Measurements from ENCODE around the gene VWA8.
"Not testable (repeated sequence)": the region's sequence is repeated elsewhere in the genome, so short reads cannot be mapped to it uniquely, and the experiment has no call there.

The VWA8 gene

DNA sequence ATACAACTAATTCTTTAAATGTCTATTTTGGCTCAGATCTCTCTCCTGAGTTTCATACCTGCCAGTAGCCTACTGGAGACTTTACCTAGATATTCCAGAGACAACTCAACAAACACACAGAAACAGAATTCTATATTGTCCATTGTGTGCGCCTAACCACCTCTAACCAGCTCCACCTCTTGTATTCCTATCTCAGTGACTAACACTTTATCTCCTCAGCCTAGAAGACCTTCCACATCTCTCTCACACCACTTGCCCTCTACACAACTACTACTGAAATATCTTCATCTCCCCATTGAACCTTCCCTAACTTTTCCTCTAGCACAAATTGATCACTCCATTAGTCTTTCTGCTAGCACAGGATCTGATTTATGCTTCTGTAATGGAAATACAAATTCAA lies 6.7 kb downstream of the VWA8 start:
- no peaks in the 10 kb centered on the region; a peak in 1 of 22 replicates for H4K20me1 ChIP-seq
- no peak overlapping the region for H3K9ac ChIP-seq
- H3K4me2 ChIP-seq, result no peak overlapping the region
- no peaks in the 10 kb centered on the region for H3K9me3 ChIP-seq (replicated peaks in 1 of 11)
- peaks cover 0 to 3% (median 0%) of the 10 kb centered on the region in 10 experiments; a peak in 3 of 20 replicates for H3K4me1 ChIP-seq
- TF ChIP-seq Cebpa-rat (IDR thresholded peaks at IDR 0.05), result no peak
- H3K27me3 ChIP-seq, result no peaks in the 10 kb centered on the region
- peaks cover 0 to 5% (median 0%) of the 10 kb centered on the region in 11 experiments; a peak in 1 of 22 replicates for H3K36me3 ChIP-seq
- H3K4me3 ChIP-seq, result no peak overlapping the region
- no peak overlapping the region for H3K27ac ChIP-seq

DNA sequence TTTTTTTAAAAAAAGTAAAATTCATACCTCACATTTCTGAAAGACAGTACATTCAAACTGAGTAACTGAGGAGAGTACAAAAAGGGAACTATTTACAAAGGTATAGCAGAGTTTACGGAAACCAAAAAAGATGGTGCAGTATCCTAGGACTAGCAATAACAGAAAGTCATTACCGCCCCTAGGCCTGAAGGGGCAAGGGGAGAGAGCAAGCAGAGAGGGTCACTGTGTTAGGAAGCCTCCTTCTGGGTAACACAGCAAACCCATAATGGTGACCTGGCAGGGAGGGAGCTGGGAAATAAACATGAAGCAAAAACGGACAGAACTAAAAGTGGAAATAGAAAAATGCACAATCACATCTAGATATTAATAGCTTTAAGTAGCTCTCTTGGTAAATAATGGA lies 8.2 kb downstream of the VWA8 start:
- Histone ChIP-seq H3K27me3 (no peaks in the 10 kb centered on the region), H3K4me1 (0 out of 20 replicates have a peak, but pooled peaks cover 0 to 3% (median 0%) of the 10 kb centered on the region in 10 experiments), H3K4me3 (no peak overlapping the region), H3K9me3 (replicated peaks in 1 of 11) (peaks cover 0 to 10% (median 3%) of the 10 kb centered on the region in 11 experiments; a peak in 9 of 22 replicates), H3K9ac (no peak overlapping the region), H3K4me2 (no peak overlapping the region), H3K27ac (no peak overlapping the region), H4K20me1 (no peaks in the 10 kb centered on the region), H3K36me3 (peaks cover 0 to 17% (median 8%) of the 10 kb centered on the region in 11 experiments; a peak in 11 of 22 replicates)
- TF ChIP-seq Cebpa-rat (IDR thresholded peaks at IDR 0.05), result no peak

DNA sequence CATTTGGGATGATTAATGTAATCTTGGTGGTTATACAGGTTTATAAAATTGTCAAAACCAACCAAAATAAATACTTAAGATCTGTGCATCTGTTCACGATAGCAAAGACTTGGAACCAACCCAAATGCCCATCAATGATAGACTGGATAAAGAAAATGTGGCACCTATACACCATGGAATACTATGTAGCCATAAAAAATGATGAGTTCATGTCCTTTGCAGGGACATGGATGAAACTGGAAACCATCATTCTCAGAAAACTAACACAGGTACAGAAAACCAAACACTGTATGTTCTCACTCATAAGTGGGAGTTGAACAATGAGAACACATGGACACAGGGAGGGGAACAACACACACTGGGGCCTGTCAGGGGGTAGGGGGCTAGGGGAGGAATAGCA lies 11.8 kb downstream of the VWA8 start:
- not testable (repeated sequence) for H3K9ac ChIP-seq, H3K27me3 ChIP-seq, H3K27ac ChIP-seq, H3K4me2 ChIP-seq, H4K20me1 ChIP-seq, H3K4me3 ChIP-seq, H3K4me1 ChIP-seq
- peaks cover 7 to 43% (median 28%) of the 10 kb centered on the region in 11 experiments; a peak in 21 of 22 replicates for H3K36me3 ChIP-seq
- H3K9me3 ChIP-seq (replicated peaks in 1 of 11), result peaks cover 24 to 36% (median 28%) of the 10 kb centered on the region in 11 experiments

DNA sequence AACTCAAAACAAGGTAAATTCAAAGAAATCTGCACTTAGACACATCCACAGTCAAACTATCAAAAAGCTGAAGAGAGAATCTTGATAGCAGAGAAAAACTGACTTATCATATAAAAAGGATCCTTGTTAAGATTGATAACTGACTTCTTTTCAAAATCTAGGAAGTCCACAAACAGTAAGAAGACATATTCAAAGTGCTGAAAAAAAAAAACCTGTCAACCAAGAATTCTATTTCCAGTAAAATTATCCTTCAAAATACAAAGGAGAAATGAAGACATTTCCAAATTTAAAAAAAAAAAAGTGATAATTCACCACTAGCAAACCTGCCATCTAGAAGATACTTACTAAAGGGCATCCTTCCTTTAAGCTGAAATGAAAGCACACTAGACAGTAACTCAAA lies 15.0 kb downstream of the VWA8 start:
- Histone ChIP-seq H3K4me3 (no peak overlapping the region), H3K4me2 (no peak overlapping the region), H3K4me1 (0 out of 20 replicates have a peak, but pooled peaks cover 0 to 7% (median 0%) of the 10 kb centered on the region in 10 experiments), H3K36me3 (peaks cover 7 to 48% (median 31%) of the 10 kb centered on the region in 11 experiments; a peak in 21 of 22 replicates), H3K27me3 (no peaks in the 10 kb centered on the region), H4K20me1 (no peaks in the 10 kb centered on the region), H3K9ac (no peak overlapping the region), H3K9me3 (replicated peaks in 1 of 11) (peaks cover 24 to 36% (median 28%) of the 10 kb centered on the region in 11 experiments), H3K27ac (no peak overlapping the region)
- TF ChIP-seq Cebpa-rat (IDR thresholded peaks at IDR 0.05), result no peak

DNA sequence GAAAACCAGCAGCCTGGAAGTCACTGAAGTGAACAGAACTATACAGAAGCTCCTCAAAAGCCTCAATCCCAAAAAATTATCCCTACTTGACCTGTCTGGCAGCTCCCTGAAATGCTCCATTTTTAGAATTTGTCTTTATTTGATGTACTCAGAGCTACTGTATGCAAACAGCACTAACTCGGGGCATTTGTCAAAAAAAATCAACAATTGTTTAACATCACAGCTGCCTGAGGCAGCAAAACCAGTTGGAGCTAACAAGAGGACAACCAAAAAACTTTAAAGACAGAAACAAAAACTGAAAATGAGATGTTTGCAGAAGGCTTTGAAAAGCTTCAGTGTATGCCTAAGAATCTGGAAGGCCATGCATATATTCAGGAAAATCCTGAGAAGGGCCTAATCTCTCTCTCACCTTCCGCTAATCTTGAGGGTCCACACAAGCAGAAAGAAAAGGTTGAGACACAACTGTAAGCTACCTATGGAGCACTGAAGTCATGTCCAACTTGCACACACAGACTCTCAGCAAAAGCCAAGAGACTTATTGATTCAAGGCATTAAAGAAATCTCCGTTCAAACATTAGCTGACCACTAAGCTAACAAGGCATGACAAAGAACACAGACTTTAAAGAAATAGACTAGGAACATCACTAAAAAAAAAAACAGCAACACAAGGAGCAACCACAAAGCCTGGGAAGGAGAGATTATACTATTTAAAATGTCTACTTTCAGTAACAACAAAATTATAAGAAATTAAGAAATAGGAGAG lies 16.1 kb downstream of the VWA8 start:
- no peak overlapping the region for H3K4me2 ChIP-seq
- no peak for TF ChIP-seq Cebpa-rat (IDR thresholded peaks at IDR 0.05)

DNA sequence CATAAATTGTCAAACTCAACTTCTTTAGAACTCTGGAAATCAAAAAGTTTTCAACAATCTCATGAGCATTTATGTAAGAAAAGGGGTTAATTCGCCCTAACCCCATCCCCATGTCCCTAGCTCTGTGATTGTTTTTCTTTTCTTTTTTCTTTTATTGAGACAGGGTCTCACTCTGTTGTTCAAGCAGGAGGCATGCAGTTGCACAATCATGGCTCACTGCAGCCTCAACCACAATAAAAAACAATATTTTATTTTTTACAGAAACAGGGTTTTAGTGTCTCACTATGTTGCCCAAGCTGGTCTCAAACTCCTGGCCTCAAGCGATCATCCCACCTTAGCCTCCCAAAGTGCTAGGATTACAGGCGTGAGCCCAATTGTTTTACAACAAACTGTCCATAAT lies 16.7 kb downstream of the VWA8 start:
- Histone ChIP-seq H3K27ac (no peak overlapping the region), H3K4me2 (no peak overlapping the region), H3K9ac (no peak overlapping the region), H3K9me3 (replicated peaks in 1 of 11) (peaks cover 24 to 36% (median 28%) of the 10 kb centered on the region in 11 experiments), H3K27me3 (no peaks in the 10 kb centered on the region), H4K20me1 (no peaks in the 10 kb centered on the region), H3K4me1 (0 out of 20 replicates have a peak, but pooled peaks cover 0 to 7% (median 0%) of the 10 kb centered on the region in 10 experiments), H3K36me3 (peaks cover 7 to 48% (median 31%) of the 10 kb centered on the region in 11 experiments; a peak in 21 of 22 replicates), H3K4me3 (no peak overlapping the region)
- no peak for TF ChIP-seq Cebpa-rat (IDR thresholded peaks at IDR 0.05)

More for the DNA sequence above, 16.1 kb downstream of the VWA8 start:
- H3K9ac ChIP-seq, result no peak overlapping the region
- H3K4me1 ChIP-seq, result 0 out of 20 replicates have a peak, but pooled peaks cover 0 to 7% (median 0%) of the 10 kb centered on the region in 10 experiments
- peaks cover 7 to 48% (median 31%) of the 10 kb centered on the region in 11 experiments; a peak in 21 of 22 replicates for H3K36me3 ChIP-seq
- no peak overlapping the region for H3K4me3 ChIP-seq
- peaks cover 24 to 36% (median 28%) of the 10 kb centered on the region in 11 experiments for H3K9me3 ChIP-seq (replicated peaks in 1 of 11)
- H3K27ac ChIP-seq, result no peak overlapping the region
- H3K27me3 ChIP-seq, result no peaks in the 10 kb centered on the region
- no peaks in the 10 kb centered on the region for H4K20me1 ChIP-seq

DNA sequence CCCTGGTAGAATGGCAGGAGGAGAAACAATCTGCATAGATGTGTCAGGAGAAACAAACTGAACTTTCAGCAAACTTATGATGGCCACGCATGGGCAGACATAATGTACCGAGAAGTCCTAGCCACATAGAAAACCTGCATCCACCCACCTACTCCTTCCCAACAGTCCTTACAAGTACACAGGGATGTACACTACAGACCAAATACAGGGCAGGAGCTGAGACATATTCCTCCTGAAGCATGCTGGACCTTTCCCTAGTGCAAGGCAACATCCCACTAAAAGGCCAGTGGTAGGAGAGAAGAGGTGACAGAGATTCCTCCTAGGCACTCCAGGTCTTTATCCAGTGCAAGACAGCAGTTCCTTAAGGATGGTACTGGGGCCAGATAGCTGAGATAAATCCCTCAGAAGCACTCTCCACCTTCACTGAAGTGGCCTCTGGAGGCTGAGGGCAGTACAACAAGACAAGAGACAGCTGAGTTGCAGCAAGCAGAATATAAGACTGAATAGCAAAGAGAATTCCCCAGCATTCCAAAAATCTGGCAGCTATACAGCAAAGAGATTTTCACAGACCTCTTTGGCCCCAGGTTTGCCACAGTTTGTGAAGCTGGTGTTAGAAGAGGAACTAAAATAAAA lies 18.3 kb downstream of the VWA8 start:
- Histone ChIP-seq H3K9me3 (replicated peaks in 1 of 11) (peaks cover 23 to 27% (median 24%) of the 10 kb centered on the region in 11 experiments), H4K20me1 (no peaks in the 10 kb centered on the region), H3K9ac (no peak overlapping the region), H3K36me3 (peaks cover 6 to 33% (median 20%) of the 10 kb centered on the region in 11 experiments; a peak in 19 of 22 replicates), H3K4me1 (0 out of 20 replicates have a peak, but pooled peaks cover 0 to 7% (median 0%) of the 10 kb centered on the region in 10 experiments), H3K4me2 (no peak overlapping the region), H3K4me3 (no peak overlapping the region), H3K27me3 (no peaks in the 10 kb centered on the region), H3K27ac (no peak overlapping the region)
- no peak for TF ChIP-seq Cebpa-rat (IDR thresholded peaks at IDR 0.05)

DNA sequence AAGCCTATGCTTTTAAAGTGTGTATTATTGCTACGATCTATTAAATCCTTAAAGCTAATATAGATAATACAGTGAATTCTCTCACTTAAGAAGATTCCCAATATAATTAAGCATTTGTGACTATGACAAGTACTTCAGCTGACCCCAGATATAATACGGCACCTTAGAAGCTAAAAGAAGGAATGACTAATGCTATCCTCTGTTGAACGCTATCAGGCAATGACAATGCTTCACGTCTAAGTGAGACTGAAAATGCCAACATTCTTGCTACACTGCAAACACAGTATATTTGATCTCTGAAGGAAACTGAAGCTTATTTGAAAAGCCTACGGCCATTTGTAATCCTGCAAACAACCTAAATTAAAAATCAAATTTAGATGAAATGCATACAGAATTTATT lies 19.7 kb downstream of the VWA8 start:
- no peaks in the 10 kb centered on the region for H4K20me1 ChIP-seq
- TF ChIP-seq Cebpa-rat (IDR thresholded peaks at IDR 0.05), result no peak
- peaks cover 0 to 30% (median 11%) of the 10 kb centered on the region in 11 experiments; a peak in 12 of 22 replicates for H3K36me3 ChIP-seq
- no peak overlapping the region for H3K27ac ChIP-seq
- no peak overlapping the region for H3K4me2 ChIP-seq
- H3K27me3 ChIP-seq, result no peaks in the 10 kb centered on the region
- H3K4me3 ChIP-seq, result no peak overlapping the region
- H3K9ac ChIP-seq, result no peak overlapping the region
- 0 out of 20 replicates have a peak, but pooled peaks cover 0 to 7% (median 0%) of the 10 kb centered on the region in 10 experiments for H3K4me1 ChIP-seq
- H3K9me3 ChIP-seq (replicated peaks in 1 of 11), result peaks cover 9 to 15% (median 10%) of the 10 kb centered on the region in 11 experiments; a peak in 20 of 22 replicates

DNA sequence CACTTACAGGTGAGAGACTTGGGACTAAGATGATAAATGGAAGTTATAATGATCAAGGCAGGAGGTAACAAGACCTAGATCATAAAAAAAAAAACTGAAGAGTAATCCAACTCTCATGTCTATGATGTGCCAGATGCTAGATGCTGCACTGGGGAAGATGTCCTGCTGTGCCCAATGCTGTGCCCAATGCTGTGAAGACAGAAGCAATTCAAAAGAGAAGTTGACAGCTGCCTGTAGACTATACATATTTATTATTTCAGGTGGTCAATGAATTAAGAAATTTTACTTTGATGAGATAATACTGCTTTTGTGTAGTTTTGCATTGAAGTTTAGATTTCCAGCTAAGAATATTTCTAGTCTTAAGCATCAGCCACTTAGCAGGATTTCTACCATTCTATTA lies 21.5 kb downstream of the VWA8 start:
- H3K4me3 ChIP-seq, result no peak overlapping the region
- no peaks in the 10 kb centered on the region for H4K20me1 ChIP-seq
- H3K27me3 ChIP-seq, result no peaks in the 10 kb centered on the region
- H3K9ac ChIP-seq, result no peak overlapping the region
- H3K36me3 ChIP-seq, result peaks cover 0 to 22% (median 4%) of the 10 kb centered on the region in 11 experiments; a peak in 5 of 22 replicates
- TF ChIP-seq Cebpa-rat (IDR thresholded peaks at IDR 0.05), result no peak
- H3K9me3 ChIP-seq (replicated peaks in 1 of 11), result peaks cover under 1 to 10% (median 1%) of the 10 kb centered on the region in 11 experiments; a peak in 11 of 22 replicates
- 0 out of 20 replicates have a peak, but pooled peaks cover 0 to 4% (median 0%) of the 10 kb centered on the region in 10 experiments for H3K4me1 ChIP-seq
- H3K27ac ChIP-seq, result no peak overlapping the region
- no peak overlapping the region for H3K4me2 ChIP-seq
